Left ventricle myocardium inferior (tissue), 1 donor: ENCODE results near the gene B3GAT1. TPM values are rescaled to one million over a fixed set of nuclear protein-coding genes. Genes with fewer than 3 reads are reported as not detected.

Experiments used
- DNase-seq: peaks from one replicate; pipeline ENCODE4 v3.0.0-alpha.2; 2020
- H3K27ac ChIP-seq: fragments of 200-600 bp; replicated peaks from 2 replicates; pipeline ENCODE4 v1.8.0; 2021
- H3K27me3 ChIP-seq: fragments of 200-600 bp; 2 replicates; pipeline ENCODE4 v1.8.0; 2021; ENCODE audit warnings: low read depth
- H3K36me3 ChIP-seq: fragments of 200-600 bp; 2 replicates; pipeline ENCODE4 v1.8.0; 2021
- H3K4me1 ChIP-seq: fragments of 200-600 bp; 2 replicates; pipeline ENCODE4 v1.8.0; 2021
- H3K4me3 ChIP-seq: fragments of 200-600 bp; 2 replicates; pipeline ENCODE4 v1.8.0; 2021; ENCODE audit warnings: mild to moderate bottlenecking, moderate library complexity
- H3K9me3 ChIP-seq: fragments of 200-600 bp; replicated peaks from 2 replicates; pipeline ENCODE4 v1.8.0; 2021
- intact Hi-C: fragments of 100-400 bp; cut with micrococcal nuclease; formaldehyde crosslinking; loops from one replicate; pipeline ENCODE4 v1.11.0; 2022
- total RNA-seq: library from RNA; stranded (reverse); fragmentation: NEBNext Ultra II Directional; extraction: Animal tissue kit (Norgen Biotek cat#: 25700); gene quantifications from one replicate; pipeline ENCODE4 v1.2.1, GENCODE V29; 2021
- TF ChIP-seq, protein P1 (sequence below): fragments of 200-600 bp; IDR thresholded peaks from 2 replicates; pipeline ENCODE4 v1.8.0; 2021; ENCODE audit warnings: antibody characterized with exemption, mild to moderate bottlenecking, borderline replicate concordance
- donor health status: DM: no; HTN: yes; CAD: no; lungs with severe emphysema.

Gene B3GAT1
- total RNA-seq, 1 donor from 2014 or later, result 0.08 TPM

DNA sequence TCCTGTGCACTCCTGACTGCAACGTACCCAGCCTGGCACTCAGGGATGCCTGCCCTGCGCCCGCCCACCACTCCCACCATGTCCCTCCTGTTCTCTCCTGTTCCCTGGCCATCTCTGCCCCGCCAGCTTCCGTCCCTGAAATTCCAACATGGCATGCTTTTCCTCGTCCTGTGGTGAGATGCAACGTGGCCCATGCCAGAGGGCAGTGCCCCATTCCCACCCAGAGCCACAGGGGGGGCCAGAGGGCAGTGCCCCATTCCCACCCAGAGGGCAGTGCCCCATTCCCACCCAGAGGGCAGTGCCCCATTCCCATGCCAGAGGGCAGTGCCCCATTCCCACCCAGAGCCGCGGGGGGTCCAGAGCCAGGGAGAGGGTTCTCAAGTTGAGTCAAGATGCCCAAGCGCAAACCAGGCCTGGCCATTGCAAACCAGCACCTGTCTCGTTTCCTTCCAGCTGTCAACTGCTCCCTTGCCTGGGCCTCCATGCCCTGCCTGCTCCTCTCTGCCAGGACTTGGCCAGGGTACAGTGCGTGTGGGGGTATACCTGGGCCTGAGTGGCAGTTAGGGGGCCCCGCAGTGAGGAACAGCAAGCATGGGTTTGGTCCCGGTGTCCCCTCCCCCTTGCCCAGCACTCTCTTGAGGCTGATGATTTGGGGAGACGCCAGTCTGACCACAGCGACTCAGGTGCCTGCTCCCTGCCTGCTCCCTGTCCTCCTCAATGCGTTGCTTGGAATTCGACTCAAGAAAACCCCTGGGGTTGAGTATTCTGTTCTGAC is 14.6 kb downstream of the B3GAT1 start:
- Histone ChIP-seq H3K9me3 (peaks cover 4% of the 10 kb centered on the region), H3K4me3 (no peak overlapping the region), H3K36me3 (no peaks in the 10 kb centered on the region), H3K27me3 (peaks cover 98% of the 10 kb centered on the region), H3K27ac (no peak overlapping the region), H3K4me1 (no peaks in the 10 kb centered on the region)
- TF ChIP-seq, protein P1, sequence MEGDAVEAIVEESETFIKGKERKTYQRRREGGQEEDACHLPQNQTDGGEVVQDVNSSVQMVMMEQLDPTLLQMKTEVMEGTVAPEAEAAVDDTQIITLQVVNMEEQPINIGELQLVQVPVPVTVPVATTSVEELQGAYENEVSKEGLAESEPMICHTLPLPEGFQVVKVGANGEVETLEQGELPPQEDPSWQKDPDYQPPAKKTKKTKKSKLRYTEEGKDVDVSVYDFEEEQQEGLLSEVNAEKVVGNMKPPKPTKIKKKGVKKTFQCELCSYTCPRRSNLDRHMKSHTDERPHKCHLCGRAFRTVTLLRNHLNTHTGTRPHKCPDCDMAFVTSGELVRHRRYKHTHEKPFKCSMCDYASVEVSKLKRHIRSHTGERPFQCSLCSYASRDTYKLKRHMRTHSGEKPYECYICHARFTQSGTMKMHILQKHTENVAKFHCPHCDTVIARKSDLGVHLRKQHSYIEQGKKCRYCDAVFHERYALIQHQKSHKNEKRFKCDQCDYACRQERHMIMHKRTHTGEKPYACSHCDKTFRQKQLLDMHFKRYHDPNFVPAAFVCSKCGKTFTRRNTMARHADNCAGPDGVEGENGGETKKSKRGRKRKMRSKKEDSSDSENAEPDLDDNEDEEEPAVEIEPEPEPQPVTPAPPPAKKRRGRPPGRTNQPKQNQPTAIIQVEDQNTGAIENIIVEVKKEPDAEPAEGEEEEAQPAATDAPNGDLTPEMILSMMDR, result no peak
- intact Hi-C loops, result no loop called here
- no peak for DNase-seq

DNA sequence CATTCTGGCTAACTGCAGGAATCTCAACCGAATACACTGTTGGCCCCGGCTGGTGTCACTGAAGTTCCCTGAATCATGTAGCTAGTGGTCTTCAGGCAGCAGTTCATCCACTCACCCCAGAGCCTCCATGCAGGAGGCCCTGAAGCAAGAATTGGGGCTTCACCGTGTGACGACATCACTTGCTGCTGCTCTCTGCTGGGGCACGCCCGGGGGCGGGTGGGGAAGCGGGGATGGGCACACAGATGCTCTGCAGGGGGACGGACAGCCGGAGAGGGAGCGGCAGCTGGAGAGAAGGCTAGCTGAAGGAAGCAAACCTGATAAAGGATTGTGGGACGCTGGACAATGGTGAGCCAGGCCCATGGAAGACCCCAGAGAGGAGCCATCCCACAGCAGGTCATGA is 17.0 kb downstream of the B3GAT1 start:
- Histone ChIP-seq H3K4me1 (no peaks in the 10 kb centered on the region), H3K36me3 (no peaks in the 10 kb centered on the region), H3K27me3 (peaks cover 95% of the 10 kb centered on the region), H3K4me3 (no peak overlapping the region), H3K9me3 (no peaks in the 10 kb centered on the region), H3K27ac (no peak overlapping the region)
- DNase-seq, result no peak
- intact Hi-C loops, result no loop called here
- TF ChIP-seq, protein P1, result no peak

DNA sequence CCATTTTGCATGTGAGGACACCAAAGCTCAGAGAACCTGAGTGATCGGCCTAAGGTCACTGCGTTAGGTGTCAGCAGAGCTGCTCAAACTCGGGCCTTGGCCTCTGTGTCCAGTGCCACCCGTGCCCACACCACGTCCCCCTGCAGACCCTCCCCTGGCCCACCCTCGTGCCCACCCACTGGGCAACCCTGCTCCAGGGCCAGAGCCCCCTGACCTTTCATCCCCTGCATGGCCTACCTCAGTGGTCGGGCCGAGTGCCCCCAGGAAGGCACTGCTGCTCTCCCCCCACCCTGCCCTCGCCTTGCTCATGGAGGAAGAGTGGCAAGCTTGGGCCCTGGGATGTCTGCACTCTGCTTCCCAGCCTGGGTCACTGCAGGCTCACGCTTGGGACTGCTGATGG is 17.7 kb downstream of the B3GAT1 start:
- Histone ChIP-seq H3K27ac (no peak overlapping the region), H3K4me3 (no peak overlapping the region), H3K9me3 (no peaks in the 10 kb centered on the region), H3K36me3 (no peaks in the 10 kb centered on the region), H3K4me1 (no peaks in the 10 kb centered on the region), H3K27me3 (peaks cover 95% of the 10 kb centered on the region)
- no peak for DNase-seq
- intact Hi-C loops, result no loop called here
- TF ChIP-seq, protein P1, result no peak

DNA sequence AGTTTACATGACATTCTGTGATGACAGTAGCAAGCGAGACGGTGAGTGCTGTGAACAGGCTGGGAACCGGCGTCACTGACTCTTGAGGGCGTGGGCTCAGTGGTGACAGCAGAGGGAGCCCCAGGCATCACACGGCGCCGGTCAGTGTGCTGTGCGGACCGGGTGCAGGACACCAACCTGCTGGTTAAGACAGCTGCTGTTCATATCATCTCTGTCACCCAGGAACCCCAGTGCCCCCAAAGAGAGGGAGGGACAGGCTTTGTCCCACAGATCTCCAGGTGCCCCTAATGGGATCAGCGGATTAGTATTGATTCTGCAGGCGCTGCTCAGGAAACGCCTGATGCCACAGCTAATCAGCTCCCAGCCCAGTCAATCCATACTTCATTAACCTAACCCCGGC is 18.4 kb downstream of the B3GAT1 start:
- no peak overlapping the region for H3K27ac ChIP-seq
- no peak for DNase-seq
- intact Hi-C loops, result no loop called here
- no peaks in the 10 kb centered on the region for H3K36me3 ChIP-seq
- no peaks in the 10 kb centered on the region for H3K9me3 ChIP-seq
- no peaks in the 10 kb centered on the region for H3K4me1 ChIP-seq
- TF ChIP-seq, protein P1, result peak; percentile 53
- H3K4me3 ChIP-seq, result no peak overlapping the region
- H3K27me3 ChIP-seq, result peaks cover 95% of the 10 kb centered on the region

DNA sequence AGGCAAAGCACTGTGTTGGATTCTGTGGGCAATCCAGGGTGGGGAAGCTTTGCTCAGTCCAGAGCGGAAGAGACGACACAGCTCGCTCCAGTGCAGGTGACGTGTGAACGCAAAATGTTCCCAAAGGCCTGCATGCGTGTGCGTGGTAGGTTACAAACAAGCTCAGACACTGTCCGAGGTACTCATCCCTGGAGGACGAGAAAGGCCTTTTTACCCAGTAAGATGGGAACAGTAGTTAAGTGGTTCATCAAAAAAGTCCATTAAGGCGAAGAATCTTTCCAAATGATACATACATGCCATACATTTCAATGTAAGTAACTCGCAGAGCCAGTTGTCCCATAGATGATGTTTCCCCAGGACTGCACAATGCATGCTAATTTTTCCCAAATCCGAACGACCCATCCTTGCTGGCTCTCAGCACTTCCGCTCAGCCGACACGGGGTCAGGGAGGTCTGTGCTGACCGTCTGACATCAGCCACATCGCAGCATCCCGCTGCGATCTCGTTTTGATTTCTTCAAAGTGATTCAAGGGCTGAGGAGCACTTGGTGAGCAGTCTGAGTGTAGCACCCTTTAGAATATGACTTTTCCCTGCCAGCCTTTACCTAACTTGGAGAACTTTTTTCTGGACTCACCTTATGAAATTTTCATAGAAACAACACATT is 19.0 kb downstream of the B3GAT1 start:
- H3K27ac ChIP-seq, result no peak overlapping the region
- intact Hi-C loops, result no loop called here
- no peak for DNase-seq
- TF ChIP-seq, protein P1, result no peak
- H3K9me3 ChIP-seq, result no peaks in the 10 kb centered on the region
- no peaks in the 10 kb centered on the region for H3K36me3 ChIP-seq
- H3K4me3 ChIP-seq, result no peak overlapping the region
- peaks cover 95% of the 10 kb centered on the region for H3K27me3 ChIP-seq
- H3K4me1 ChIP-seq, result no peaks in the 10 kb centered on the region
